Uterus (tissue), 4 donors: ENCODE data around the gene ACOT11. TPM values are rescaled to one million over a fixed set of nuclear protein-coding genes. Genes with fewer than 3 reads are reported as not detected.

ENCODE experiments used
- DNase-seq, 2 donors: peaks; one replicate each; pipeline ENCODE4 v3.0.0-alpha.2; 2019 to 2020
- H3K27ac ChIP-seq, 2 donors: fragments of 200-600 bp; sonication (generic); 1 replicate in 1 of 2; 2 replicates in 1 of 2; pipeline ENCODE4 v1.5.1; 2016 to 2018
- H3K27me3 ChIP-seq, 2 donors: fragments of 200-600 bp; sonication (generic); one replicate each; pipeline ENCODE4 v1.5.1; 2018 to 2019; ENCODE audit warnings: control low read depth in 1 of 2
- H3K36me3 ChIP-seq, 2 donors: fragments of 200-600 bp; sonication (generic); one replicate each; pipeline ENCODE4 v1.5.1; 2019; ENCODE audit warnings: control low read depth in 1 of 2
- H3K4me1 ChIP-seq, 2 donors: fragments of 200-600 bp; sonication (generic); one replicate each; pipeline ENCODE4 v1.5.1; 2018 to 2019; ENCODE audit warnings: control low read depth in 1 of 2
- H3K4me3 ChIP-seq, 2 donors: fragments of 200-600 bp; sonication (generic); 1 replicate in 1 of 2; 2 replicates in 1 of 2; pipeline ENCODE4 v1.5.1; 2018 to 2019; ENCODE audit warnings: mild to moderate bottlenecking in 1 of 2
- H3K9me3 ChIP-seq, 2 donors: fragments of 200-600 bp; sonication (generic); one replicate each; pipeline ENCODE4 v1.5.1; 2019; ENCODE audit warnings: control low read depth in 1 of 2
- CTCF ChIP-seq, 4 experiments: fragments of 200-600 bp in 2 of 4; fragments of 450-650 bp in 2 of 4; sonication (generic) in 2 of 4; IDR thresholded peaks; one replicate each; pipeline ENCODE4 v1.5.1; 2016 to 2019; ENCODE audit warnings: antibody characterized with exemption in 4 of 4, mild to moderate bottlenecking in 2 of 4, moderate library complexity in 1 of 4
- POLR2A ChIP-seq, 2 donors: fragments of 450-650 bp; IDR thresholded peaks; one replicate each; pipeline ENCODE4 v1.6.1; 2016; ENCODE audit warnings: antibody characterized with exemption in 2 of 2, mild to moderate bottlenecking in 1 of 2, moderate library complexity in 1 of 2
- intact Hi-C: fragments of 100-400 bp; cut with DNase I; formaldehyde crosslinking; loops from one replicate; pipeline ENCODE4 v1.15.1; 2023; ENCODE audit warnings: low total_unique reads
- total RNA-seq, 4 donors: library from RNA; depleted of rRNA in 3 of 4; stranded (reverse); fragments of >200 nt in 3 of 4; gene quantifications; one replicate each; pipeline versions ENCODE4 v1.1.0 to v1.2.4, GENCODE V29; 2014 to 2023
- donor health status: DM: yes; HTN: yes; CAD: no.

Gene ACOT11
- total RNA-seq, result 10 to 100 TPM in 2 of 4 donors, 1 to 10 TPM in 2; 2.4 to 17.1 (median 10.1) TPM

GRCh38 chr1:54547601-54548388 is at the start of gene ACOT11:
ACOT11 (plus strand) TSS chr1:54548228; CDS start chr1:54548310, 82 bp downstream.
- H3K9me3 ChIP-seq, result no peaks in the 10 kb centered on the region
- intact Hi-C loops, result no loop called here
- TF ChIP-seq POLR2A (IDR thresholded peaks at IDR 0.05) (no peak), CTCF (IDR thresholded peaks at IDR 0.05) (peak; percentile 53 to 76 (median 60))
- H3K27ac ChIP-seq, result peak within 1 kb of the TSS; percentile 78 to 90
- H3K4me1 ChIP-seq, result peaks cover 0 to 5% of the 10 kb centered on the region in 2 donors
- no peaks in the 10 kb centered on the region for H3K36me3 ChIP-seq
- peak within 1 kb of the TSS; percentile 11 to 28 for H3K4me3 ChIP-seq
- H3K27me3 ChIP-seq, result no peaks in the 10 kb centered on the region
- peak; percentile 86 to 93 for DNase-seq

GRCh38 chr1:54498383-54499096 is 49.5 kb upstream of the ACOT11 start:
- Histone ChIP-seq H3K27ac (no peak overlapping the region), H3K27me3 (no peaks in the 10 kb centered on the region), H3K4me1 (no peaks in the 10 kb centered on the region), H3K4me3 (no peak overlapping the region), H3K36me3 (no peaks in the 10 kb centered on the region), H3K9me3 (no peaks in the 10 kb centered on the region)
- intact Hi-C loops, result loop anchor here (10.0 kb wide), 2 partner anchors 304 to 424 kb away; no protein-coding TSS in a partner anchor
- TF ChIP-seq CTCF (IDR thresholded peaks at IDR 0.05), result no peak
- no peak for TF ChIP-seq POLR2A (IDR thresholded peaks at IDR 0.05)
- no peak for DNase-seq

GRCh38 chr1:54499097-54499359 is 49.0 kb upstream of the ACOT11 start:
- no peak overlapping the region for H3K27ac ChIP-seq
- no peaks in the 10 kb centered on the region for H3K4me1 ChIP-seq
- H3K9me3 ChIP-seq, result no peaks in the 10 kb centered on the region
- H3K27me3 ChIP-seq, result no peaks in the 10 kb centered on the region
- no peak for DNase-seq
- TF ChIP-seq POLR2A (IDR thresholded peaks at IDR 0.05) (no peak), CTCF (IDR thresholded peaks at IDR 0.05) (no peak)
- intact Hi-C loops, result loop anchor here (10.0 kb wide), 2 partner anchors 304 to 424 kb away; no protein-coding TSS in a partner anchor
- no peaks in the 10 kb centered on the region for H3K36me3 ChIP-seq
- H3K4me3 ChIP-seq, result peak overlapping the region in 1 of 2 donors; percentile 26

- H3K9me3 ChIP-seq, result no peaks in the 10 kb centered on the region
- TF ChIP-seq CTCF (IDR thresholded peaks at IDR 0.05) (peak; percentile 33 to 65 (median 38)), POLR2A (IDR thresholded peaks at IDR 0.05) (no peak)
- H3K4me1 ChIP-seq, result no peaks in the 10 kb centered on the region
- DNase-seq, result peak in 1 of 2 donors; percentile 41
- peak overlapping the region; percentile 13 to 26 for H3K4me3 ChIP-seq
- H3K36me3 ChIP-seq, result no peaks in the 10 kb centered on the region
- no peak overlapping the region for H3K27ac ChIP-seq
- H3K27me3 ChIP-seq, result no peaks in the 10 kb centered on the region
- intact Hi-C loops, result loop anchor here (10.0 kb wide), 2 partner anchors 305 to 425 kb away; no protein-coding TSS in a partner anchor
Measured at GRCh38 chr1:54499360-54500106, 48.5 kb upstream of the ACOT11 start.
